Hepatocyte (in vitro differentiated cells): Measurements from ENCODE around the gene NELFB. TPM values are rescaled to one million over a fixed set of nuclear protein-coding genes. Genes with fewer than 3 reads are reported as not detected.
A peak's percentile ranks its signal among the peaks of the same experiment; 100 is the strongest.

Experiments used
- DNase-seq: peaks from one replicate; pipeline ENCODE4 v3.0.0-alpha.2; 2016; ENCODE audit warnings: low spot score
- H2AFZ ChIP-seq: fragments of 200-600 bp; sonication (generic); 2 replicates; pipeline ENCODE4 v1.6.0; 2016; ENCODE audit warnings: antibody characterized with exemption, mild to moderate bottlenecking
- H3K27ac ChIP-seq: fragments of 200-600 bp; sonication (generic); 2 replicates; pipeline ENCODE4 v1.5.1; 2016; ENCODE audit warnings: mild to moderate bottlenecking
- H3K27me3 ChIP-seq: fragments of 200-600 bp; sonication (generic); 2 replicates; pipeline ENCODE4 v1.6.1; 2016
- H3K36me3 ChIP-seq: fragments of 200-600 bp; sonication (generic); replicated peaks from 2 replicates; pipeline ENCODE4 v1.5.1; 2016; ENCODE audit warnings: low read depth; ENCODE audit not compliant: insufficient read depth
- H3K4me1 ChIP-seq: fragments of 200-600 bp; sonication (generic); 2 replicates; pipeline ENCODE4 v1.5.1; 2016; ENCODE audit warnings: mild to moderate bottlenecking, moderate library complexity; ENCODE audit not compliant: insufficient read depth
- H3K4me2 ChIP-seq: fragments of 200-600 bp; sonication (generic); 2 replicates; pipeline ENCODE4 v1.6.0; 2016
- H3K4me3 ChIP-seq: fragments of 200-600 bp; sonication (generic); 2 replicates; pipeline ENCODE4 v1.5.1; 2016; ENCODE audit warnings: mild to moderate bottlenecking
- H3K79me2 ChIP-seq: fragments of 200-600 bp; sonication (generic); 2 replicates; pipeline ENCODE4 v1.6.0; 2017; ENCODE audit warnings: mild to moderate bottlenecking
- H3K9me2 ChIP-seq: fragments of 200-600 bp; sonication (generic); replicated peaks from 2 replicates; pipeline ENCODE4 v1.6.0; 2017; ENCODE audit warnings: mild to moderate bottlenecking; ENCODE audit not compliant: insufficient read depth
- H3K9me3 ChIP-seq: fragments of 200-600 bp; sonication (generic); 2 replicates; pipeline ENCODE4 v1.5.1; 2016; ENCODE audit warnings: low read depth, mild to moderate bottlenecking
- H4K20me1 ChIP-seq: fragments of 200-600 bp; sonication (generic); 2 replicates; pipeline ENCODE4 v1.6.0; 2016; ENCODE audit warnings: mild to moderate bottlenecking; ENCODE audit not compliant: insufficient read depth, poor library complexity, severe bottlenecking
- CTCF ChIP-seq: fragments of 200-600 bp; sonication (generic); IDR thresholded peaks from 2 replicates; pipeline ENCODE4 v1.5.1; 2016; ENCODE audit warnings: antibody characterized with exemption, mild to moderate bottlenecking; ENCODE audit not compliant: poor library complexity
- EZH2 ChIP-seq: fragments of 200-600 bp; sonication (generic); IDR thresholded peaks from 2 replicates; pipeline ENCODE4 v1.6.1; 2016; ENCODE audit warnings: antibody characterized with exemption, mild to moderate bottlenecking, borderline replicate concordance
- EZH2phosphoT487 ChIP-seq: fragments of 200-600 bp; sonication (generic); IDR thresholded peaks from one replicate; pipeline ENCODE4 v1.6.1; 2018; ENCODE audit warnings: antibody characterized with exemption, mild to moderate bottlenecking, low read depth, moderate library complexity; ENCODE audit not compliant: unreplicated experiment, severe bottlenecking
- WGBS: methylation state at CpG from one replicate; pipeline ENCODE4 v1.1.6; 2016; ENCODE audit warnings: low lambda C conversion rate; ENCODE audit errors: missing lambda C conversion rate; 5-methylcytosine and 5-hydroxymethylcytosine counted together
- polyA plus RNA-seq: library from polyadenylated mRNA; unstranded; fragments of >200 nt; fragmentation: Nextera tagmentation; extraction: Ambion mirVana; gene quantifications from 2 replicates; pipeline ENCODE4 v1.2.1, GENCODE V29; 2016
- total RNA-seq: library from RNA; depleted of rRNA; stranded (reverse); fragments of >200 nt; gene quantifications from 2 replicates; pipeline ENCODE4 v1.2.3, GENCODE V29; 2014

NELFB gene
- total and polyA plus RNA-seq, 2 experiments from 2014 or later: 41.4 to 63.5 TPM

- 15% methylated on average over 33 of the region's 88 CpGs for WGBS
- no peaks in the 10 kb centered on the region for H4K20me1 ChIP-seq
- no peaks in the 10 kb centered on the region for H3K36me3 ChIP-seq
- no peaks in the 10 kb centered on the region for H3K9me2 ChIP-seq
- peak within 1 kb of the TSS; percentile 45 for H2AFZ ChIP-seq
- no peaks in the 10 kb centered on the region for H3K9me3 ChIP-seq
- peak within 1 kb of the TSS; percentile 95 for H3K4me2 ChIP-seq
- H3K4me1 ChIP-seq: peaks cover 40% of the 10 kb centered on the region
- DNase-seq: peak; percentile 58
- H3K4me3 ChIP-seq: peak within 1 kb of the TSS; percentile 39
- no peaks in the 10 kb centered on the region for H3K27me3 ChIP-seq
- H3K27ac ChIP-seq: peak within 1 kb of the TSS; percentile 91
- TF ChIP-seq EZH2 (no peak), CTCF (no peak), EZH2phosphoT487 (no peak)
- no peaks in the 10 kb centered on the region for H3K79me2 ChIP-seq
These were observed 32.7 kb upstream of the NELFB start, which contains the start of gene RNF208 for GRCh38 chr9:137222190-137223077. Gene RNF208, minus strand, starts transcription at chr9:137222240. Its CDS starts 1,028 bp downstream, at chr9:137221212.

- H3K9me2 ChIP-seq: no peaks in the 10 kb centered on the region
- H3K9me3 ChIP-seq: no peaks in the 10 kb centered on the region
- WGBS: 3% methylated on average over 36 of the region's 63 CpGs
- no peaks in the 10 kb centered on the region for H3K27me3 ChIP-seq
- H3K4me2 ChIP-seq: peak overlapping the region; percentile 95
- peaks cover 41% of the 10 kb centered on the region for H3K4me1 ChIP-seq
- H3K79me2 ChIP-seq: no peaks in the 10 kb centered on the region
- peak overlapping the region; percentile 76 for H3K4me3 ChIP-seq
- no peaks in the 10 kb centered on the region for H3K36me3 ChIP-seq
- H4K20me1 ChIP-seq: no peaks in the 10 kb centered on the region
- peak overlapping the region; percentile 91 for H3K27ac ChIP-seq
- TF ChIP-seq EZH2 (no peak), EZH2phosphoT487 (no peak), CTCF (no peak)
- DNase-seq: peak; percentile 98
- H2AFZ ChIP-seq: peak overlapping the region; percentile 78
These were observed 31.8 kb upstream of the NELFB start for GRCh38 chr9:137223078-137223970.

GRCh38 chr9:137224830-137225694 is 30.1 kb upstream of the NELFB start, which contains the start of gene CYSRT1:
Gene CYSRT1, plus strand, starts transcription at chr9:137225174. Its CDS starts 448 bp downstream, at chr9:137225622.
- peaks cover 43% of the 10 kb centered on the region for H3K4me1 ChIP-seq
- no peak for DNase-seq
- 72% methylated on average over 22 of the region's 23 CpGs for WGBS
- no peaks in the 10 kb centered on the region for H4K20me1 ChIP-seq
- H3K4me2 ChIP-seq: peak within 1 kb of the TSS; percentile 94
- H2AFZ ChIP-seq: peak within 1 kb of the TSS; percentile 78
- no peaks in the 10 kb centered on the region for H3K36me3 ChIP-seq
- no peak for TF ChIP-seq EZH2phosphoT487
- TF ChIP-seq CTCF: no peak
- no peak for TF ChIP-seq EZH2
- H3K27me3 ChIP-seq: no peaks in the 10 kb centered on the region
- peak within 1 kb of the TSS; percentile 76 for H3K4me3 ChIP-seq
- H3K79me2 ChIP-seq: no peaks in the 10 kb centered on the region
- no peaks in the 10 kb centered on the region for H3K9me2 ChIP-seq
- H3K9me3 ChIP-seq: no peaks in the 10 kb centered on the region
- H3K27ac ChIP-seq: peak within 1 kb of the TSS; percentile 91
